Kidney epithelial cell (primary cell): ENCODE data around the gene TAAR6. TPM values are rescaled to one million over a fixed set of nuclear protein-coding genes. Genes with fewer than 3 reads are reported as not detected.

ENCODE experiments used
- DNase-seq: peaks from one replicate; pipeline ENCODE4 v3.0.0-alpha.2; 2010; ENCODE audit warnings: low read depth
- H3K27me3 ChIP-seq: 2 replicates; pipeline ENCODE4 v1.6.0; 2011; ENCODE audit warnings: low read length; ENCODE audit not compliant: control insufficient read depth, insufficient read depth
- H3K36me3 ChIP-seq: 2 replicates; pipeline ENCODE4 v1.5.1; 2011; ENCODE audit warnings: low read length; ENCODE audit not compliant: control insufficient read depth, insufficient read depth
- H3K4me3 ChIP-seq: 2 replicates; pipeline ENCODE4 v1.5.1; 2011; ENCODE audit warnings: low read depth, mild to moderate bottlenecking, control low read depth, low read length
- CTCF ChIP-seq: IDR thresholded peaks from 2 replicates; pipeline ENCODE4 v1.5.1; 2011; ENCODE audit warnings: mild to moderate bottlenecking, moderate library complexity, low read length, control low read depth, inconsistent platforms; ENCODE audit not compliant: insufficient read depth, poor library complexity, severe bottlenecking
- total RNA-seq: library from RNA; depleted of rRNA; stranded (reverse); fragments of >200 nt; gene quantifications from 2 replicates; pipeline ENCODE4 v1.2.3, GENCODE V29; 2015

TAAR6 gene
- total RNA-seq, 1 donor from 2014 or later, result not detected

- DNase-seq, result no peak
- Histone ChIP-seq H3K36me3 (no peaks in the 10 kb centered on the region), H3K4me3 (no peak overlapping the region), H3K27me3 (no peaks in the 10 kb centered on the region)
- no peak for TF ChIP-seq CTCF
These were observed 42.5 kb downstream of the TAAR6 start for GRCh38 chr6:132612449-132613108.

GRCh38 chr6:132614554-132614953 lies 44.4 kb downstream of the TAAR6 start:
- Histone ChIP-seq H3K4me3 (no peak overlapping the region), H3K36me3 (no peaks in the 10 kb centered on the region), H3K27me3 (no peaks in the 10 kb centered on the region)
- no peak for DNase-seq
- TF ChIP-seq CTCF, result no peak

- no peak for DNase-seq
- Histone ChIP-seq H3K4me3 (no peak overlapping the region), H3K36me3 (no peaks in the 10 kb centered on the region), H3K27me3 (no peaks in the 10 kb centered on the region)
- no peak for TF ChIP-seq CTCF
These were observed 46.6 kb downstream of the TAAR6 start for GRCh38 chr6:132616677-132617076.

Other genes starting within 250 kb of the TAAR6 start
- 20.3 and 22.6 TPM in 2 replicates for gene MOXD1, start 168.8 kb upstream of the TAAR6 start, total RNA-seq
- gene STX7, start 57.2 kb upstream of the TAAR6 start, total RNA-seq, result 35.8 and 42.2 TPM in 2 replicates
- gene TAAR9, start 32.0 kb upstream of the TAAR6 start, total RNA-seq, result not detected in 2 replicates
- gene TAAR8, start 17.6 kb upstream of the TAAR6 start, total RNA-seq, result not detected in 2 replicates
- not detected in 2 replicates for gene TAAR5, start 19.4 kb downstream of the TAAR6 start, total RNA-seq
- not detected in 2 replicates for gene TAAR2, start 54.0 kb downstream of the TAAR6 start, total RNA-seq
- not detected in 2 replicates for gene TAAR1, start 88.9 kb downstream of the TAAR6 start, total RNA-seq
- gene VNN1, start 143.7 kb downstream of the TAAR6 start, total RNA-seq, result 0.21 and 0.75 TPM in 2 replicates
- 0.33 TPM in 1 of 2 replicates, not detected in the other for gene VNN2, start 187.6 kb downstream of the TAAR6 start, total RNA-seq
- gene SLC18B1, start 228.3 kb downstream of the TAAR6 start, total RNA-seq, result 10.7 and 11.9 TPM in 2 replicates
- gene RPS12, start 244.2 kb downstream of the TAAR6 start, total RNA-seq, result 3,542 and 3,676 TPM in 2 replicates